ENCODE measurements around the gene ACER3. TPM values are rescaled to one million over a fixed set of nuclear protein-coding genes. Genes with fewer than 3 reads are reported as not detected.
"Not testable (repeated sequence)": the region's sequence is repeated elsewhere in the genome, so short reads cannot be mapped to it uniquely, and the experiment has no call there.

ACER3 gene
- total RNA-seq, 2 donors from 2014 or later, result 38.9 to 55.5 TPM

GRCh38 chr11:77042111-77042726 is 181.5 kb downstream of the ACER3 start:
- no peak for ATAC-seq
- intact Hi-C loops (cut with DNase I, micrococcal nuclease), result loop anchor here (10.0 kb wide), 2 partner anchors 53 to 117 kb away; no protein-coding TSS in a partner anchor
- DNase-seq, result no peak

- DNase-seq (no peak), ATAC-seq (no peak)
- intact Hi-C loops (cut with DNase I, micrococcal nuclease), result loop anchor here (2.0 to 10.0 kb wide), 3 partner anchors 50 to 120 kb away; no protein-coding TSS in a partner anchor
These were observed 183.6 kb downstream of the ACER3 start for GRCh38 chr11:77044356-77044755.

GRCh38 chr11:77044886-77045285 is 184.2 kb downstream of the ACER3 start:
- no peak for ATAC-seq
- intact Hi-C loops (cut with DNase I, micrococcal nuclease), result loop anchor here (2.0 to 10.0 kb wide), 3 partner anchors 50 to 120 kb away; no protein-coding TSS in a partner anchor
- no peak for DNase-seq

- DNase-seq (peak in 1 of 2 donors; percentile 81), ATAC-seq (peak; percentile 64)
- intact Hi-C loops (cut with DNase I, micrococcal nuclease), result loop anchor here (2.0 to 10.0 kb wide), 3 partner anchors 43 to 121 kb away; no protein-coding TSS in a partner anchor
These were observed 185.4 kb downstream of the ACER3 start for GRCh38 chr11:77046060-77046501.

GRCh38 chr11:77047007-77047927 is 186.5 kb downstream of the ACER3 start:
- DNase-seq, result peak; percentile 80 to 83
- peak; percentile 64 for ATAC-seq
- intact Hi-C loops (cut with DNase I, micrococcal nuclease), result loop anchor here (2.0 to 10.0 kb wide), 3 partner anchors 42 to 122 kb away; no protein-coding TSS in a partner anchor

- DNase-seq, ATAC-seq: not testable (repeated sequence)
- intact Hi-C loops (cut with DNase I, micrococcal nuclease), result loop anchor here (2.0 to 10.0 kb wide), 3 partner anchors 41 to 123 kb away; no protein-coding TSS in a partner anchor
These were observed 187.3 kb downstream of the ACER3 start for GRCh38 chr11:77047928-77048446.

- peak; percentile 72 to 83 for DNase-seq
- peak; percentile 76 for ATAC-seq
- intact Hi-C loops (cut with DNase I, micrococcal nuclease), result loop anchor here (10.0 kb wide), 2 partner anchors 46 to 124 kb away; no protein-coding TSS in a partner anchor
These were observed 188.3 kb downstream of the ACER3 start for GRCh38 chr11:77049026-77049425.

- intact Hi-C loops (cut with DNase I, micrococcal nuclease), result no loop called here
- DNase-seq, result no peak
- no peak for ATAC-seq
These were observed 190.8 kb downstream of the ACER3 start for GRCh38 chr11:77051511-77051910.

- no peak for ATAC-seq
- DNase-seq, result no peak
- intact Hi-C loops (cut with DNase I, micrococcal nuclease), result no loop called here
These were observed 191.8 kb downstream of the ACER3 start for GRCh38 chr11:77052518-77052917.

- ATAC-seq (no peak), DNase-seq (no peak)
- intact Hi-C loops (cut with DNase I, micrococcal nuclease), result no loop called here
These were observed 192.7 kb downstream of the ACER3 start for GRCh38 chr11:77053217-77054015.

- no peak for DNase-seq
- no peak for ATAC-seq
- intact Hi-C loops (cut with DNase I, micrococcal nuclease), result no loop called here
These were observed 193.4 kb downstream of the ACER3 start for GRCh38 chr11:77054084-77054483.

GRCh38 chr11:77055101-77055561 is 194.4 kb downstream of the ACER3 start:
- DNase-seq (no peak), ATAC-seq (no peak)
- intact Hi-C loops (cut with DNase I, micrococcal nuclease), result no loop called here

GRCh38 chr11:77055913-77056312 is 195.2 kb downstream of the ACER3 start:
- DNase-seq, result no peak
- intact Hi-C loops (cut with DNase I, micrococcal nuclease), result no loop called here
- ATAC-seq, result no peak

- ATAC-seq (no peak), DNase-seq (no peak)
- intact Hi-C loops (cut with DNase I, micrococcal nuclease), result no loop called here
These were observed 196.2 kb downstream of the ACER3 start for GRCh38 chr11:77056814-77057402.

- ATAC-seq, result peak; percentile 19
- intact Hi-C loops (cut with DNase I, micrococcal nuclease), result no loop called here
- no peak for DNase-seq
These were observed 197.3 kb downstream of the ACER3 start for GRCh38 chr11:77057938-77058474.

- intact Hi-C loops (cut with DNase I, micrococcal nuclease), result no loop called here
- ATAC-seq (no peak), DNase-seq (no peak)
These were observed 198.2 kb downstream of the ACER3 start for GRCh38 chr11:77058900-77059299.

- intact Hi-C loops (cut with DNase I, micrococcal nuclease), result no loop called here
- DNase-seq (no peak), ATAC-seq (no peak)
These were observed 199.1 kb downstream of the ACER3 start for GRCh38 chr11:77059806-77060205.

- ATAC-seq (no peak), DNase-seq (no peak)
- intact Hi-C loops (cut with DNase I, micrococcal nuclease), result no loop called here
These were observed 199.5 kb downstream of the ACER3 start for GRCh38 chr11:77060234-77060633.

Data from left colon (tissue), 2 donors.